Psoas muscle (tissue), 8 donors: ENCODE data around the gene ENPP1. TPM values are rescaled to one million over a fixed set of nuclear protein-coding genes. Genes with fewer than 3 reads are reported as not detected.

ENCODE experiments used
- ATAC-seq, 4 donors: fragments of 200-7000 bp; cut with Tn5 transposase; one replicate each; pipeline ENCODE4 v1.9.1; 2020; ENCODE audit warnings: moderate library complexity in 3 of 4, mild to moderate bottlenecking in 2 of 4
- DNase-seq, 2 donors: peaks; one replicate each; pipeline ENCODE4 v3.0.0-alpha.2; 2020
- H3K27ac ChIP-seq: fragments of 200-600 bp; one replicate; pipeline ENCODE4 v1.8.0; 2022
- H3K27me3 ChIP-seq, 3 donors: fragments of 200-600 bp in 1 of 3; one replicate each; pipeline versions ENCODE4 v1.6.1 to v1.8.0; 2013 to 2022; ENCODE audit warnings: low read length in 2 of 3, mild to moderate bottlenecking in 2 of 3, moderate library complexity in 1 of 3; ENCODE audit not compliant: insufficient read depth in 3 of 3
- H3K36me3 ChIP-seq, 2 donors: fragments of 200-600 bp in 1 of 2; one replicate each; pipeline versions ENCODE4 v1.6.1 to v1.8.0; 2013 to 2022; ENCODE audit warnings: low read depth in 1 of 2, mild to moderate bottlenecking in 1 of 2, moderate library complexity in 1 of 2; ENCODE audit not compliant: insufficient read depth in 1 of 2
- H3K4me1 ChIP-seq: fragments of 200-600 bp; one replicate; pipeline ENCODE4 v1.8.0; 2022
- H3K4me3 ChIP-seq: fragments of 200-600 bp; one replicate; pipeline ENCODE4 v1.8.0; 2022; ENCODE audit warnings: mild to moderate bottlenecking
- H3K9me3 ChIP-seq: fragments of 200-600 bp; one replicate; pipeline ENCODE4 v1.8.0; 2022
- WGBS, 3 donors: extraction: QIAGEN DNeasy Blood & Tissue Kit; methylation state at CpG; one replicate each; pipeline versions ENCODE4 v1.1.6 to v1.1.7; 2013; 5-methylcytosine and 5-hydroxymethylcytosine counted together
- intact Hi-C, 2 donors: fragments of 100-400 bp; cut with DNase I; formaldehyde crosslinking; loops; one replicate each; pipeline versions ENCODE4 v1.11.0 to v1.14.2; 2022
- polyA plus RNA-seq, 3 donors: library from polyadenylated mRNA; stranded (reverse); fragments of 200-250 nt; gene quantifications; one replicate each; pipeline ENCODE4 v1.2.3, GENCODE V29; 2013
- total RNA-seq, 4 donors: library from RNA; stranded (reverse); fragmentation: NEBNext Ultra II Directional in 2 of 4; extraction: Animal tissue kit (Norgen Biotek cat#: 25700) in 2 of 4; gene quantifications; one replicate each; pipeline versions ENCODE4 v1.2.1 to v1.2.4, GENCODE V29; 2021 to 2023
- TF ChIP-seq, protein P1 (sequence below): fragments of 200-600 bp; IDR thresholded peaks from one replicate; pipeline ENCODE4 v1.8.0; 2022; ENCODE audit warnings: antibody characterized with exemption
- donor health status: healthy with polysubstance abuse.
- donor health status: DM: no; HTN: no; CAD: no; lungs with moderate emphysema.
- donor health status: Bipolar disorder and iron deficiency.
- donor health status: healthy.
- donor health status: DM: yes; HTN: yes; CAD: no.
- donor health status: DM: no; HTN: no; CAD: no.
- donor health status: DM: no; HTN: no; CAD: no.
- donor health status: DM: yes; HTN: yes; CAD: no.

ENPP1 gene
- total and polyA plus RNA-seq, 7 donors, result 0.65 to 4.9 (median 1.6) TPM

DNA sequence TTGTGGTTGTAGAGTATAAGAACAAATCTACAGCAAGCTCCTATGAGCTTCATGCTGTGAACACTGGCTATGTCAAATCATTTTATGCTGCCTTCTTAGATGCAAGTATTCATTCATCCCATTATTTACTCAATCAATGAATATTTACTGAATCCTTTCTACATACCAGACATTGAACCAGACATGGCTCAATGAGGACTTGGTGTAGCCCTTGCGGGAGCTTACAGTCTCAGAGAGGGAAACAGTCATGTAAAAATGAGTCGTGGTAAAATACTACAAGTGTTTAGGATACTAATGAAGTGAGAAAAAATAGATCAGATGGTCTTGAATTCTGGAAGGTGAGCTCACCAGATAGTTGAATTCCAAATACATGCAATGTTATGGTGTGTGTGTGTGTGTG, 44.8 kb upstream of the ENPP1 start:
- Histone ChIP-seq H3K4me3 (no peak overlapping the region), H3K27ac (no peak overlapping the region), H3K9me3 (no peaks in the 10 kb centered on the region), H3K36me3 (no peaks in the 10 kb centered on the region), H3K27me3 (no peaks in the 10 kb centered on the region), H3K4me1 (no peaks in the 10 kb centered on the region)
- WGBS, 3 donors, result 89 to 93% (median 93%) methylated on average over 2 of the region's 2 CpGs
- TF ChIP-seq, protein P1, sequence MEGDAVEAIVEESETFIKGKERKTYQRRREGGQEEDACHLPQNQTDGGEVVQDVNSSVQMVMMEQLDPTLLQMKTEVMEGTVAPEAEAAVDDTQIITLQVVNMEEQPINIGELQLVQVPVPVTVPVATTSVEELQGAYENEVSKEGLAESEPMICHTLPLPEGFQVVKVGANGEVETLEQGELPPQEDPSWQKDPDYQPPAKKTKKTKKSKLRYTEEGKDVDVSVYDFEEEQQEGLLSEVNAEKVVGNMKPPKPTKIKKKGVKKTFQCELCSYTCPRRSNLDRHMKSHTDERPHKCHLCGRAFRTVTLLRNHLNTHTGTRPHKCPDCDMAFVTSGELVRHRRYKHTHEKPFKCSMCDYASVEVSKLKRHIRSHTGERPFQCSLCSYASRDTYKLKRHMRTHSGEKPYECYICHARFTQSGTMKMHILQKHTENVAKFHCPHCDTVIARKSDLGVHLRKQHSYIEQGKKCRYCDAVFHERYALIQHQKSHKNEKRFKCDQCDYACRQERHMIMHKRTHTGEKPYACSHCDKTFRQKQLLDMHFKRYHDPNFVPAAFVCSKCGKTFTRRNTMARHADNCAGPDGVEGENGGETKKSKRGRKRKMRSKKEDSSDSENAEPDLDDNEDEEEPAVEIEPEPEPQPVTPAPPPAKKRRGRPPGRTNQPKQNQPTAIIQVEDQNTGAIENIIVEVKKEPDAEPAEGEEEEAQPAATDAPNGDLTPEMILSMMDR, result no peak
- intact Hi-C loops, result no loop called here
- DNase-seq (no peak), ATAC-seq (no peak)

DNA sequence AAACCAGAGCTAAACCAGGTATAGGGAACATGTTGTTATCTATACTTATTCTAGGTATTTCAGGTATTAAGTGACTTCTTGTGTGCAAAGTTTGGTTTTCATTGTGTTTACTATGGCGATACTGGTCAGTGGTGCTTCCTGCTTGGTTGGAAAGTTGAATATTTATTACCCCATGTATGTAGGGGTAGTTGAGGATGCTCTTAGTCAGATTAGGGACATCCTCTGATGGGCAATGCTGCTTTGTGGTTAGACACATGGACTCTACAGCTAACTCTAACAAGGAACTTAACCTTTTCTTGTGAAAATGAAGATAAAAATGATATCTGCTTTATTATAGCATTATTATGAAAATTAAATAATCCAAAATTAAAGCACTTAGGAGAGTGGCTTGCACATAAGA, 44.1 kb upstream of the ENPP1 start:
- Histone ChIP-seq H3K9me3 (no peaks in the 10 kb centered on the region), H3K36me3 (no peaks in the 10 kb centered on the region), H3K4me3 (no peak overlapping the region), H3K4me1 (no peaks in the 10 kb centered on the region), H3K27me3 (no peaks in the 10 kb centered on the region), H3K27ac (no peak overlapping the region)
- intact Hi-C loops, result no loop called here
- no peak for ATAC-seq
- DNase-seq, result no peak
- TF ChIP-seq, protein P1, result no peak
- whole genome bisulfite sequencing, 3 donors, result 42 to 52% (median 51%) methylated on average over 1 of the region's 1 CpG

DNA sequence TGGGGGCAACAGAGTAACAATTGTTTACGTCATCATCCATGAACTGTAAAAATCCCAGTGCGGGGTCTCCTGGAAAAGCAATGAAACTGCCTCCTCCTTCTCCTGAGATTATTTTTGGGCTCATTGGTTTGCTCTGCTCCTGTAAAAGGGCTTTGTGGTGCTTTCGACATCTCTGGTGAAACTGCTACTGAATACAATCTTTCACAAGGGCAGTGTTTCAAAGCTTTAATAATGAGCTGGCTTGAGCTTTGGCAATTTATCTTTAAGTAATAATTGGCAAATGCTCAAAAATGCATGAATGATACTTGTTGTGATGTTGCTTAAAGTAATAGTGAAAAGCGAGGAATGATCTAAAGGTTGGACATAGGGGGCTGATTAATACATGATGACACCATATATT, 43.5 kb upstream of the ENPP1 start:
- ATAC-seq (no peak), DNase-seq (no peak)
- no peaks in the 10 kb centered on the region for H3K9me3 ChIP-seq
- H3K36me3 ChIP-seq, result no peaks in the 10 kb centered on the region
- TF ChIP-seq, protein P1, result no peak
- no peaks in the 10 kb centered on the region for H3K4me1 ChIP-seq
- 89 to 91% (median 90%) methylated on average over 4 of the region's 4 CpGs for WGBS, 3 donors
- intact Hi-C loops, result no loop called here
- no peaks in the 10 kb centered on the region for H3K27me3 ChIP-seq
- H3K4me3 ChIP-seq, result no peak overlapping the region
- H3K27ac ChIP-seq, result no peak overlapping the region

DNA sequence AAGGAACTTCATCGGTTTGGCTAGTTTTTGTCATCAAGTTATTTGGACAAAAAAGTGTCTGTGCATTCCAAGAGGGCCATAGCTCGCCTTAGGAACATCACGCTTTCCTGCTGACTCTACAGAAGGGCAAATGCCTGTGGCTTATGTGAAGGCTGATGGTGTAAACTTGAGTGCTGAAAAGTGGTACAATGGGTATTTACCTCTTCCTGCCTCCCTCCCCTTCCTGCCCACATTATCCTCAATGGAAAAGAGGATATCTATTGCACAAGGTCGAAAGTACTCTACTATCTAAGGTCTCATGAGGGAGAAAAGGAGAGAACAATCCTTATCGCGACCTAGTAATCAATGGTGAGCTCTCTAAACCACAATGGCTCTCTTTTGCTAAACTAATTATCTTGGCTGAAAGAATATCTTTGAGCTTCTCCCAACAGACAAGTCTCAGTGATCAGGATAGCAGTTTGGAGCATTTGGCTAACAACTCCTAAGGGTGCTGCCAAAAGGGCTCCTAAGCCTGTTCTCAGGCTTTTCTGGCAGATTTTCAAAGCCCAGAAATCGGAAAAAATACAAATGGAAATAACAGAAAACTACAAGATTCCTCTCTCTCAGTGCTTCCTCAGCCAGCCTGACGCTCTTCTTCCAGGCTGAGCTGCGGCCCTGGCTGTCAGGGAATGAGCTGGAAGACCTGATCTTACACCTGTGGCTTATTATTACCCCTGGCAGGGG, 42.6 kb upstream of the ENPP1 start:
- no peaks in the 10 kb centered on the region for H3K27me3 ChIP-seq
- H3K27ac ChIP-seq, result no peak overlapping the region
- H3K36me3 ChIP-seq, result no peaks in the 10 kb centered on the region
- 38 to 52% (median 46%) methylated on average over 9 of the region's 9 CpGs for WGBS, 3 donors
- intact Hi-C loops, result no loop called here
- no peaks in the 10 kb centered on the region for H3K9me3 ChIP-seq
- ATAC-seq (peak in 1 of 4 donors; percentile 51), DNase-seq (no peak)
- TF ChIP-seq, protein P1, result no peak
- H3K4me1 ChIP-seq, result no peaks in the 10 kb centered on the region
- no peak overlapping the region for H3K4me3 ChIP-seq

DNA sequence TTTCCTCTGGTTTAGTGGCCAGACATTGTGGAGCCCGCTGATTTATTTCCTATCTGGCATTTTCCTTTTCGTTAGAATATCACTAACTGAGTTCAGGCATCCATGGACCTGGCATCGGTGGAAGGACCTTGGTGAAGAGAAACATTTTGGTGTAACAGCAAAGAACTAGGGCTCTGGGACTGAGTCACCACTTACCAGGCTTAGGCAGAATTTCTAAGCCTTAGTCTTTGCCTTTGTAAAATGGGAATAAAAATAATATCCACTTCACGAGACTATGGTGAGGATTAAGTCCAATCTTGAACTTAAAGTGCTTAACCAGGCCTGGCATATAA, 42.0 kb upstream of the ENPP1 start:
- WGBS, 3 donors, result 40 to 46% (median 45%) methylated on average over 4 of the region's 4 CpGs
- Histone ChIP-seq H3K4me3 (no peak overlapping the region), H3K27me3 (no peaks in the 10 kb centered on the region), H3K4me1 (no peaks in the 10 kb centered on the region), H3K27ac (no peak overlapping the region), H3K36me3 (no peaks in the 10 kb centered on the region), H3K9me3 (no peaks in the 10 kb centered on the region)
- no peak for DNase-seq
- intact Hi-C loops, result no loop called here
- ATAC-seq, result peak in 1 of 4 donors; percentile 51
- TF ChIP-seq, protein P1, result no peak
